Dendritic cell treated with granulocyte-macrophage colony-stimulating factor and Interleukin-4, amounts not matched to agents 40 ng/mL and 50 ng/mL, for 4 days (primary cell): ENCODE measurements around the gene IRF1.

Experiments
- H3K27ac Mint-ChIP-seq: one replicate; pipeline ENCODE4 v1.8.0; 2022; ENCODE audit warnings: mild to moderate bottlenecking, mixed read lengths
- H3K27me3 Mint-ChIP-seq: one replicate; pipeline ENCODE4 v1.8.0; 2022; ENCODE audit warnings: mild to moderate bottlenecking, mixed read lengths
- H3K36me3 Mint-ChIP-seq: one replicate; pipeline ENCODE4 v1.8.0; 2022; ENCODE audit warnings: low read depth, mixed read lengths
- H3K4me1 Mint-ChIP-seq: one replicate; pipeline ENCODE4 v1.8.0; 2022; ENCODE audit warnings: low read depth, mixed read lengths
- H3K4me3 Mint-ChIP-seq: one replicate; pipeline ENCODE4 v1.8.0; 2022; ENCODE audit warnings: mild to moderate bottlenecking, moderate library complexity, mixed read lengths
- H3K9me3 Mint-ChIP-seq: one replicate; pipeline ENCODE4 v1.8.0; 2022; ENCODE audit warnings: mixed read lengths
- intact Hi-C: fragments of 100-400 bp; cut with micrococcal nuclease; formaldehyde crosslinking; loops from one replicate; pipeline ENCODE4 v1.15.0; 2022

The IRF1 gene

GRCh38 chr5:132435447-132435846 is 55.1 kb downstream of the IRF1 start:
- no peaks in the 10 kb centered on the region for H3K27me3 Mint-ChIP-seq
- peaks cover 82% of the 10 kb centered on the region for H3K4me1 Mint-ChIP-seq
- no peaks in the 10 kb centered on the region for H3K9me3 Mint-ChIP-seq
- H3K36me3 Mint-ChIP-seq, result no peaks in the 10 kb centered on the region
- intact Hi-C loops, result no loop called here
- no peak overlapping the region for H3K4me3 Mint-ChIP-seq
- peak overlapping the region; percentile 25 for H3K27ac Mint-ChIP-seq

GRCh38 chr5:132434416-132435286 is 55.9 kb downstream of the IRF1 start:
- H3K9me3 Mint-ChIP-seq, result no peaks in the 10 kb centered on the region
- peak overlapping the region; percentile 25 for H3K27ac Mint-ChIP-seq
- intact Hi-C loops, result no loop called here
- H3K27me3 Mint-ChIP-seq, result no peaks in the 10 kb centered on the region
- peaks cover 85% of the 10 kb centered on the region for H3K4me1 Mint-ChIP-seq
- H3K4me3 Mint-ChIP-seq, result no peak overlapping the region
- H3K36me3 Mint-ChIP-seq, result no peaks in the 10 kb centered on the region

- intact Hi-C loops, result no loop called here
- H3K27ac Mint-ChIP-seq, result peak overlapping the region; percentile 87
- H3K4me1 Mint-ChIP-seq, result peaks cover 89% of the 10 kb centered on the region
- no peaks in the 10 kb centered on the region for H3K27me3 Mint-ChIP-seq
- no peaks in the 10 kb centered on the region for H3K36me3 Mint-ChIP-seq
- no peak overlapping the region for H3K4me3 Mint-ChIP-seq
- H3K9me3 Mint-ChIP-seq, result no peaks in the 10 kb centered on the region
Observed at GRCh38 chr5:132433141-132433540, 57.4 kb downstream of the IRF1 start.

- Mint-ChIP-seq H3K9me3 (no peaks in the 10 kb centered on the region), H3K4me1 (peaks cover 89% of the 10 kb centered on the region), H3K36me3 (no peaks in the 10 kb centered on the region), H3K4me3 (no peak overlapping the region), H3K27ac (peak overlapping the region; percentile 87), H3K27me3 (no peaks in the 10 kb centered on the region)
- intact Hi-C loops, result no loop called here
Observed at GRCh38 chr5:132431632-132432031, 58.9 kb downstream of the IRF1 start.
